Tibial nerve (tissue), 4 donors: ENCODE measurements around the gene OSGEP. TPM values are rescaled to one million over a fixed set of nuclear protein-coding genes. Genes with fewer than 3 reads are reported as not detected.

ENCODE experiments used
- DNase-seq, 2 donors: peaks; one replicate each; pipeline ENCODE4 v3.0.0-alpha.2; 2019; ENCODE audit warnings: low spot score in 2 of 2
- H3K27ac ChIP-seq, 4 donors: fragments of 200-600 bp; sonication (generic) in 3 of 4; one replicate each; pipeline ENCODE4 v1.5.1; 2017 to 2019; ENCODE audit warnings: mild to moderate bottlenecking in 1 of 4
- H3K27me3 ChIP-seq, 2 donors: fragments of 200-600 bp; sonication (generic) in 1 of 2; one replicate each; pipeline versions ENCODE4 v1.5.1 to v1.6.0; 2017 to 2019
- H3K36me3 ChIP-seq, 3 donors: fragments of 200-600 bp; sonication (generic); one replicate each; pipeline ENCODE4 v1.5.1; 2018 to 2019
- H3K4me1 ChIP-seq, 4 donors: fragments of 200-600 bp; sonication (generic) in 3 of 4; one replicate each; pipeline ENCODE4 v1.5.1; 2017 to 2019
- H3K4me3 ChIP-seq, 4 donors: fragments of 200-600 bp; sonication (generic) in 3 of 4; one replicate each; pipeline ENCODE4 v1.5.1; 2017 to 2019; ENCODE audit warnings: mild to moderate bottlenecking in 1 of 4, moderate library complexity in 1 of 4
- H3K9me3 ChIP-seq, 4 donors: fragments of 200-600 bp; sonication (generic) in 3 of 4; one replicate each; pipeline ENCODE4 v1.5.1; 2017 to 2019
- EP300 ChIP-seq, 2 donors: sonication (generic); formaldehyde crosslinking; IDR thresholded peaks; one replicate each; pipeline ENCODE4 v1.6.1; 2017; ENCODE audit warnings: antibody characterized with exemption in 2 of 2, mild to moderate bottlenecking in 1 of 2
- POLR2A ChIP-seq, 2 donors: fragments of 450-650 bp; IDR thresholded peaks; one replicate each; pipeline ENCODE4 v1.6.1; 2017; ENCODE audit warnings: antibody characterized with exemption in 2 of 2, mild to moderate bottlenecking in 2 of 2, moderate library complexity in 2 of 2
- WGBS, 2 donors: methylation state at CpG; one replicate each; pipeline ENCODE4 v1.1.5; 2018; 5-methylcytosine and 5-hydroxymethylcytosine counted together
- total RNA-seq, 4 donors: library from RNA; depleted of rRNA; stranded (reverse); fragments of >200 nt; gene quantifications; one replicate each; pipeline ENCODE4 v1.1.0, GENCODE V29; 2016
- TF ChIP-seq, protein P1 (sequence below), 5 experiments: fragments of 200-600 bp in 3 of 5; fragments of 450-650 bp in 2 of 5; sonication (generic) in 3 of 5; IDR thresholded peaks; one replicate each; pipeline ENCODE4 v1.5.1; 2016 to 2019; ENCODE audit warnings: antibody characterized with exemption in 5 of 5, mild to moderate bottlenecking in 3 of 5, moderate library complexity in 2 of 5

Gene OSGEP
- total RNA-seq, 4 donors from 2014 or later, result 58.4 to 115 (median 70.6) TPM

DNA sequence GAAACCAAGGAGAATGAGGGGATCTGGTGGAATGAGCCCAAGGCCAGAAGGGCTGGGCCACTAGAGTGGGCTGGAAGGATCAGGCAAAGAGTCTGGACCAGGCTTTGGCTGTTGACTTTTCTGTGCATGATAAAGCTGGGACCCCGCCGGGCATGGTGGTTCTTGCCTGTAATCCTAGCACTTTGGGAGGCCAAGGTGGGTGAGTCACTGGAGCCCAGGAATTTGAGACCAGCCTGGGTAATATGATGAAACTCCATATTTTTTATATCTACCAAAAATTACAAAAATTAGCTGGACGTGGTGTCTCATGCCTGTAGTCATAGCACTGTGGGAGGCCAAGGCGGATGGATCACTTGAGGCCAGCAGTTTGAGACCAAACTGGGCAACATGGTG, 18.3 kb downstream of the OSGEP start:
- peaks cover 0 to 27% (median 10%) of the 10 kb centered on the region in 4 donors for H3K4me1 ChIP-seq
- WGBS, 2 donors, result 89 to 93% methylated on average over 4 of the region's 4 CpGs
- TF ChIP-seq EP300 (IDR thresholded peaks at IDR 0.05), result no peak
- TF ChIP-seq, protein P1, sequence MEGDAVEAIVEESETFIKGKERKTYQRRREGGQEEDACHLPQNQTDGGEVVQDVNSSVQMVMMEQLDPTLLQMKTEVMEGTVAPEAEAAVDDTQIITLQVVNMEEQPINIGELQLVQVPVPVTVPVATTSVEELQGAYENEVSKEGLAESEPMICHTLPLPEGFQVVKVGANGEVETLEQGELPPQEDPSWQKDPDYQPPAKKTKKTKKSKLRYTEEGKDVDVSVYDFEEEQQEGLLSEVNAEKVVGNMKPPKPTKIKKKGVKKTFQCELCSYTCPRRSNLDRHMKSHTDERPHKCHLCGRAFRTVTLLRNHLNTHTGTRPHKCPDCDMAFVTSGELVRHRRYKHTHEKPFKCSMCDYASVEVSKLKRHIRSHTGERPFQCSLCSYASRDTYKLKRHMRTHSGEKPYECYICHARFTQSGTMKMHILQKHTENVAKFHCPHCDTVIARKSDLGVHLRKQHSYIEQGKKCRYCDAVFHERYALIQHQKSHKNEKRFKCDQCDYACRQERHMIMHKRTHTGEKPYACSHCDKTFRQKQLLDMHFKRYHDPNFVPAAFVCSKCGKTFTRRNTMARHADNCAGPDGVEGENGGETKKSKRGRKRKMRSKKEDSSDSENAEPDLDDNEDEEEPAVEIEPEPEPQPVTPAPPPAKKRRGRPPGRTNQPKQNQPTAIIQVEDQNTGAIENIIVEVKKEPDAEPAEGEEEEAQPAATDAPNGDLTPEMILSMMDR (IDR thresholded peaks at IDR 0.05), result no peak
- no peak for TF ChIP-seq POLR2A (IDR thresholded peaks at IDR 0.05)
- H3K36me3 ChIP-seq, result no peaks in the 10 kb centered on the region
- DNase-seq, result no peak
- no peaks in the 10 kb centered on the region for H3K27me3 ChIP-seq
- peak overlapping the region in 1 of 4 donors; percentile 87 for H3K27ac ChIP-seq
- H3K9me3 ChIP-seq, result no peaks in the 10 kb centered on the region
- no peak overlapping the region for H3K4me3 ChIP-seq

GRCh38 chr14:20435582-20436362, 18.8 kb downstream of the OSGEP start, which contains the start of gene KLHL33:
Gene KLHL33, minus strand, starts transcription at chr14:20436166. Its CDS starts 355 bp downstream, at chr14:20435811.
- no peaks in the 10 kb centered on the region for H3K36me3 ChIP-seq
- peak within 1 kb of the TSS; percentile 4 to 50 (median 34) for H3K4me3 ChIP-seq
- no peaks in the 10 kb centered on the region for H3K9me3 ChIP-seq
- peak within 1 kb of the TSS; percentile 47 to 87 (median 74) for H3K27ac ChIP-seq
- WGBS, 2 donors, result 73 to 81% methylated on average over 14 to 17 of the region's 17 CpGs
- TF ChIP-seq, protein P1 (IDR thresholded peaks at IDR 0.05), result no peak
- no peak for TF ChIP-seq POLR2A (IDR thresholded peaks at IDR 0.05)
- TF ChIP-seq EP300 (IDR thresholded peaks at IDR 0.05), result no peak
- H3K4me1 ChIP-seq, result peaks cover 0 to 27% (median 10%) of the 10 kb centered on the region in 4 donors
- no peak for DNase-seq
- no peaks in the 10 kb centered on the region for H3K27me3 ChIP-seq

- Histone ChIP-seq H3K36me3 (no peaks in the 10 kb centered on the region), H3K4me3 (peak overlapping the region; percentile 4 to 50 (median 34)), H3K4me1 (peaks cover 0 to 35% (median 10%) of the 10 kb centered on the region in 4 donors), H3K27me3 (no peaks in the 10 kb centered on the region), H3K27ac (peak overlapping the region; percentile 47 to 87 (median 74)), H3K9me3 (no peaks in the 10 kb centered on the region)
- DNase-seq, result peak; percentile 66 to 70
- TF ChIP-seq, protein P1 (IDR thresholded peaks at IDR 0.05), result no peak
- TF ChIP-seq POLR2A (IDR thresholded peaks at IDR 0.05) (no peak), EP300 (IDR thresholded peaks at IDR 0.05) (peak in 1 of 2 donors; percentile 62)
- 21 to 35% methylated on average over 31 to 36 of the region's 44 CpGs for WGBS, 2 donors
These were observed 19.7 kb downstream of the OSGEP start for GRCh38 chr14:20434701-20435581.

DNA sequence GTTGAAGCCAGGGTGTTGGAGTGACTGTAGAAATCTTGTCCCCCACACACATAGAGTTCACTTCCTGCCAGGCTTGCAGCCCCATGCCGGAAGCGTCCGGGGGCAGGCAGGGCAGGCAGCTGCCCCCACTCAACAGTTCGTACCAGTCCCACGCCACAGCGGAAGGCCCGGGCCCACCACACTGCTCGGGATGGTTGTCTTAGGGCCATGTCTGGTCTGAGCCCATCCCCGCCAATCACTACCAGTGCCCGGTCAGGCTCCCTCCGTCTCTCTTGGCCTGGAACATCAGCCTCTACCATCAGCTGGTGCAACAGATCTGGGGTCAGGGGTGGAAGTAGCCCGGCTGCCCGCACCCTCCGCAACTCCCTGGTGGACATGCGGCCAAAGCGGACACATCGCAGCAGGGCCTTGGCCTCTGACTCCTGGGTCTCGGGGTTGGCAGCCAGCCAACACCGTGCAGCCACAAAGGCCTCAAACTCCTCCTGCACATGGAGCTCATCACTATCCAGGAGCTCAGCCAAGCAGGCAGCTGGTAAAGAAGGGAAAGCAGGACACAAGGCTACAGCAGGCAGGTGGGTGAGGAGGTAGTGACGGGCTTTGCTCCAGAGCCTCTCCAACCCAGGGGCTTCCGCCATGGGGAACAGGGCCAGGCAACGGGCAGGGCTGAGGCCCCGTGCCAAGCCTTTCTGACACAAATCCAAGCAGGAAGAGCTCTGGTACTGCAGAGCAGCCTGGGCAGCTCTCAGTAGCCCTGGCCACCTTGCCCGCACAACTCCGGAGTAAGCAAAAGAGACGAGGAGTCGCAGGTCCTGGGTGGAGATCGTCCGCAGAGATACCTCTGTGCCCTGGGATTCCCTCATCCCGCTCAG, 24.6 kb downstream of the OSGEP start:
- peaks cover 0 to 3% (median 0%) of the 10 kb centered on the region in 3 donors for H3K36me3 ChIP-seq
- H3K9me3 ChIP-seq, result no peaks in the 10 kb centered on the region
- 51 to 65% methylated on average over 20 to 30 of the region's 30 CpGs for WGBS, 2 donors
- H3K27ac ChIP-seq, result no peak overlapping the region
- no peak for DNase-seq
- H3K4me3 ChIP-seq, result no peak overlapping the region
- H3K4me1 ChIP-seq, result peaks cover 0 to 42% (median 9%) of the 10 kb centered on the region in 4 donors
- H3K27me3 ChIP-seq, result no peaks in the 10 kb centered on the region
- TF ChIP-seq, protein P1 (IDR thresholded peaks at IDR 0.05), result no peak
- TF ChIP-seq POLR2A (IDR thresholded peaks at IDR 0.05), result no peak
- TF ChIP-seq EP300 (IDR thresholded peaks at IDR 0.05), result no peak
